SU-DHL-6 (cell line): ENCODE measurements around the gene HCN3.

Source experiments
- H2AFZ ChIP-seq: fragments of 200-600 bp; sonication (generic); 2 replicates; pipeline ENCODE4 v1.6.1; 2014; ENCODE audit warnings: low read depth, mild to moderate bottlenecking, moderate library complexity, mixed read lengths, antibody characterized with exemption, low read length; ENCODE audit not compliant: severe bottlenecking
- H3F3A ChIP-seq: fragments of 200-600 bp; shearing (Covaris generic); 2 replicates; pipeline ENCODE4 v1.6.0; 2016; ENCODE audit warnings: antibody characterized with exemption, mild to moderate bottlenecking; ENCODE audit not compliant: insufficient read depth
- H3K27ac ChIP-seq: fragments of 200-600 bp; sonication (generic); 2 replicates; pipeline ENCODE4 v1.5.1; 2016; ENCODE audit warnings: low read depth, mild to moderate bottlenecking, low read length, moderate library complexity, mixed read lengths
- H3K27me3 ChIP-seq: fragments of 200-600 bp; sonication (generic), shearing (Covaris generic); 2 replicates; pipeline ENCODE4 v1.6.0; 2014; ENCODE audit warnings: mild to moderate bottlenecking, low read length
- H3K36me3 ChIP-seq: fragments of 200-600 bp; sonication (generic); 2 replicates; pipeline ENCODE4 v1.6.1; 2014; ENCODE audit warnings: mild to moderate bottlenecking, low read length, mixed read lengths
- H3K4me2 ChIP-seq: fragments of 300-600, 200-600 bp; shearing (Covaris generic), sonication (generic); 2 replicates; pipeline ENCODE4 v1.6.0; 2014; ENCODE audit warnings: low read length, low read depth, mild to moderate bottlenecking; ENCODE audit not compliant: poor library complexity, severe bottlenecking
- H3K4me3 ChIP-seq: fragments of 200-600 bp; sonication (generic); 2 replicates; pipeline ENCODE4 v1.5.1; 2014; ENCODE audit warnings: antibody characterized with exemption, low read length, mild to moderate bottlenecking, mixed read lengths; ENCODE audit not compliant: insufficient read depth, poor library complexity, severe bottlenecking
- H3K79me2 ChIP-seq: fragments of 200-600 bp; sonication (generic); 2 replicates; pipeline ENCODE4 v1.6.1; 2014; ENCODE audit warnings: mild to moderate bottlenecking, low read length, moderate library complexity; ENCODE audit not compliant: insufficient read depth
- H3K9ac ChIP-seq: fragments of 200-600 bp; sonication (generic); 2 replicates; pipeline ENCODE4 v1.7.0; 2014; ENCODE audit warnings: mild to moderate bottlenecking, low read length
- H3K9me2 ChIP-seq: fragments of 200-600 bp; sonication (generic); replicated peaks from 2 replicates; pipeline ENCODE4 v1.6.1; 2014; ENCODE audit warnings: low read length; ENCODE audit not compliant: insufficient read depth
- H3K9me3 ChIP-seq: fragments of 200-600 bp; sonication (generic); 2 replicates; pipeline ENCODE4 v1.6.1; 2014; ENCODE audit warnings: low read length, mixed read lengths; ENCODE audit not compliant: insufficient read depth
- H4K20me1 ChIP-seq: fragments of 200-600 bp; sonication (generic); 2 replicates; pipeline ENCODE4 v1.6.1; 2014; ENCODE audit warnings: low read depth, mild to moderate bottlenecking, antibody characterized with exemption, low read length, moderate library complexity, mixed read lengths
- CTCF ChIP-seq: fragments of 200-600 bp; sonication (generic); IDR thresholded peaks from one replicate; pipeline ENCODE4 v1.5.1; 2017; ENCODE audit warnings: antibody characterized with exemption, mild to moderate bottlenecking, low read length, moderate library complexity; ENCODE audit not compliant: insufficient read depth, poor library complexity, severe bottlenecking
- EZH2phosphoT487 ChIP-seq: fragments of 200-600 bp; sonication (generic), shearing (Covaris generic); conservative IDR thresholded peaks from 2 replicates; pipeline ENCODE4 v1.6.1; 2018; ENCODE audit warnings: mild to moderate bottlenecking, antibody characterized with exemption, low read length, moderate library complexity, mixed read lengths

HCN3 gene

GRCh38 chr1:155251566-155251965 lies 25.7 kb upstream of the HCN3 start:
- Histone ChIP-seq H2AFZ (no peak overlapping the region), H3K4me2 (peak overlapping the region; percentile 47), H3K9me3 (no peaks in the 10 kb centered on the region), H3K9ac (0 out of 2 replicates have a peak overlapping the region, but pooled peaks have one; percentile 56), H4K20me1 (no peaks in the 10 kb centered on the region), H3K36me3 (no peaks in the 10 kb centered on the region), H3K4me3 (no peak overlapping the region), H3F3A (peaks cover 22% of the 10 kb centered on the region; the same call in 1 of the 2 replicates), H3K27me3 (no peaks in the 10 kb centered on the region), H3K27ac (peak overlapping the region; percentile 57; the same call in 1 of the 2 replicates), H3K79me2 (no peaks in the 10 kb centered on the region), H3K9me2 (no peaks in the 10 kb centered on the region)
- no peak for TF ChIP-seq EZH2phosphoT487

GRCh38 chr1:155253208-155253607 lies 24.1 kb upstream of the HCN3 start:
- Histone ChIP-seq H3F3A (peaks cover 14% of the 10 kb centered on the region; the same call in 1 of the 2 replicates), H3K36me3 (no peaks in the 10 kb centered on the region), H3K9ac (peak overlapping the region; percentile 76; the same call in 1 of the 2 replicates), H3K9me2 (no peaks in the 10 kb centered on the region), H3K4me2 (peak overlapping the region; percentile 51), H2AFZ (no peak overlapping the region), H3K9me3 (no peaks in the 10 kb centered on the region), H4K20me1 (no peaks in the 10 kb centered on the region), H3K27me3 (no peaks in the 10 kb centered on the region), H3K4me3 (no peak overlapping the region), H3K79me2 (no peaks in the 10 kb centered on the region), H3K27ac (peak overlapping the region; percentile 57; the same call in 1 of the 2 replicates)
- TF ChIP-seq EZH2phosphoT487 (no peak), CTCF (no peak)

- H4K20me1 ChIP-seq = no peaks in the 10 kb centered on the region
- H3K9me3 ChIP-seq = no peaks in the 10 kb centered on the region
- TF ChIP-seq CTCF (no peak), EZH2phosphoT487 (no peak)
- H2AFZ ChIP-seq = no peak overlapping the region
- peak overlapping the region; percentile 71 for H3K4me3 ChIP-seq
- peak overlapping the region; percentile 57 for H3K27ac ChIP-seq
- H3K36me3 ChIP-seq = no peaks in the 10 kb centered on the region
- no peaks in the 10 kb centered on the region for H3K9me2 ChIP-seq
- peaks cover 14% of the 10 kb centered on the region; the same call in 1 of the 2 replicates for H3F3A ChIP-seq
- peak overlapping the region; percentile 51 for H3K4me2 ChIP-seq
- peak overlapping the region; percentile 76 for H3K9ac ChIP-seq
- H3K79me2 ChIP-seq = no peaks in the 10 kb centered on the region
- H3K27me3 ChIP-seq = no peaks in the 10 kb centered on the region
Observed at GRCh38 chr1:155253797-155254196, 23.5 kb upstream of the HCN3 start.

- Histone ChIP-seq H3K27ac (peak overlapping the region; percentile 57), H3K27me3 (no peaks in the 10 kb centered on the region), H3K4me2 (peak overlapping the region; percentile 51)
Observed at GRCh38 chr1:155254228-155254713, 23.0 kb upstream of the HCN3 start.

More at GRCh38 chr1:155254228-155254713, 23.0 kb upstream of the HCN3 start:
- Histone ChIP-seq H3K9ac (peak overlapping the region; percentile 76), H3K9me2 (no peaks in the 10 kb centered on the region), H3K9me3 (no peaks in the 10 kb centered on the region), H3K4me3 (peak overlapping the region; percentile 71), H2AFZ (no peak overlapping the region), H3F3A (peaks cover 14% of the 10 kb centered on the region; the same call in 1 of the 2 replicates), H3K79me2 (no peaks in the 10 kb centered on the region), H4K20me1 (no peaks in the 10 kb centered on the region), H3K36me3 (no peaks in the 10 kb centered on the region)
- TF ChIP-seq CTCF (no peak), EZH2phosphoT487 (no peak)
